T-helper 2 cell treated with Interferon-gamma antibody and Interleukin-4, amounts not matched to agents 5 μg/mL and 100 μg/mL, for 36 hours (primary cell): Measurements from ENCODE around the gene PRR15.
"Not testable (repeated sequence)": the region's sequence is repeated elsewhere in the genome, so short reads cannot be mapped to it uniquely, and the experiment has no call there.

Experiments used
- DNase-seq: peaks from one replicate; pipeline ENCODE4 v3.0.0; 2021; ENCODE audit warnings: low spot score
- H3K27ac Mint-ChIP-seq: one replicate; pipeline ENCODE4 v1.8.0; 2021; ENCODE audit warnings: mild to moderate bottlenecking, mixed read lengths
- H3K27me3 Mint-ChIP-seq: one replicate; pipeline ENCODE4 v1.8.0; 2021; ENCODE audit warnings: low read depth, mixed read lengths
- H3K36me3 Mint-ChIP-seq: one replicate; pipeline ENCODE4 v1.8.0; 2021; ENCODE audit warnings: low read depth, mixed read lengths
- H3K4me1 Mint-ChIP-seq: one replicate; pipeline ENCODE4 v1.8.0; 2021; ENCODE audit warnings: low read depth, mixed read lengths
- H3K4me3 Mint-ChIP-seq: one replicate; pipeline ENCODE4 v1.8.0; 2022; ENCODE audit warnings: mild to moderate bottlenecking, moderate library complexity, mixed read lengths
- H3K9me3 Mint-ChIP-seq: one replicate; pipeline ENCODE4 v1.8.0; 2021; ENCODE audit warnings: mixed read lengths

The PRR15 gene, protein sequence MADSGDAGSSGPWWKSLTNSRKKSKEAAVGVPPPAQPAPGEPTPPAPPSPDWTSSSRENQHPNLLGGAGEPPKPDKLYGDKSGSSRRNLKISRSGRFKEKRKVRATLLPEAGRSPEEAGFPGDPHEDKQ

DNA sequence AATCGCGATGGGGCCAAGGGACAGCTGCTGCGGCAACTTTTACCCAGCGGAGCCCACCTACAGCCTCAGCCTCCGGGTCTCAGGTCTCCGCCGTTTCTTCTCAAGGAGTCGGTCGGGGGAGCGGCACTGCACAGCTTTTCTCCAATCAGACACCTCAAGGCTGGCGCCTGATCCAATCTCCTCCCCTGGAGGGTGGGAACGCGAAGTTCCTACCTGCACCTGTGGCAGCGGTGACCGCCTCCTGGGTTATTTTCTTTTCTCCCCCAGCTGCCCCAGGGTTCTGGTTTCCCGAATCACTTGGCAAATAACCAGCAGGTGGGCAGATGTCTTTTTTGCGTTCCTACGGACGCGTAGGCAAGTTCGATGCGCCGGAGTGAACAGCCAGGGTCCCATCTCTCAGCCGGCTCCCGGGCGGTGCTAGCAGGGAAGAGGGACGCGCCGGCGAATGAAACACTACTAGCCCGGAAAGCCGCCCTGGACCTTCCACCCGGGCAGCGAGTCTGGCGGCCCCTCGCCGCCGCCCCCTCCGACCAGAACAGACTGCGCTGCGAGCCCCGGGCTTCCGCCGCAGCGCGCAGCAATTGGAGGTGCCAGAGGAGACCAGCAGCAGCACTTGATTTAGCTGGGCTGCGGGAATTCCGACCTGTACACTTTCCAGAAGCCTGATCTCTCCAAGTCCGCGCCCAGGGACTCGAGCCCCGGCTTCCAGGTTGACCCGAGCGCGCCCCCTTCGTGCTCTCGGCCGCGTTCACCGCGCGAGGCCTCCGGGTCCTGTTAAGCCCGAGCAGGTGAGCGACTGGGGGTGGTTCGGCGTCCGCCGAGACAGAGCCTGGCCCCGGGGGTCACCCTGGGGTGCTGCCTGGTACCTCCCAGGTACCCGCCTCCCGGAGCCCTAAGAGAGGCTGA, at the start of gene PRR15:
PRR15 (plus strand) TSS at position 246 of the 906 bp plus-strand sequence. CDS start 2,495 bp downstream, outside the sequence.
- Mint-ChIP-seq H3K27me3 (peaks cover 80% of the 10 kb centered on the region), H3K4me1 (peaks cover 14% of the 10 kb centered on the region), H3K36me3 (no peaks in the 10 kb centered on the region), H3K4me3 (peak within 1 kb of the TSS; percentile 77), H3K9me3 (no peaks in the 10 kb centered on the region), H3K27ac (peak within 1 kb of the TSS; percentile 13)
- no peak for DNase-seq

DNA sequence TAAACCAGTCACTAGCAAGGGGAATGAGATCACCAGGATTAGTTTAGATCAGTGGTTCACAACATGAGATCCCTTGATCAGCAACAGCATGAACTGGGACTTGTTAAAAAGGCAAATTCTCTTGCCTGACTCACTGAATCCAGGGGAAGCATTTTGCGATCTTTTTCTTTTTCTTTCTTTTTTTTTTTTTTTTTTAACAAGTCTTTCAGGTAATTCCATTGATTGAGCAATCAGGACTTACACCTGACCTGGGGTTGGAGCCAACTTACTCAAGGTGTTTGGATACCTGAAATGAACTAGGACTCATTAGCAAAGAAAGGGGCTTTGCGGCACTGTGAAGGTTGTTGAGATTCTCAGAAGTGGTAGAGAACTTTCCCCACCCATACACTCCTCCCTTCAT, 47.1 kb upstream of the PRR15 start:
- Mint-ChIP-seq H3K9me3 (no peaks in the 10 kb centered on the region), H3K36me3 (no peaks in the 10 kb centered on the region), H3K4me1 (no peaks in the 10 kb centered on the region), H3K27me3 (no peaks in the 10 kb centered on the region), H3K27ac (no peak overlapping the region), H3K4me3 (no peak overlapping the region)
- no peak for DNase-seq

DNA sequence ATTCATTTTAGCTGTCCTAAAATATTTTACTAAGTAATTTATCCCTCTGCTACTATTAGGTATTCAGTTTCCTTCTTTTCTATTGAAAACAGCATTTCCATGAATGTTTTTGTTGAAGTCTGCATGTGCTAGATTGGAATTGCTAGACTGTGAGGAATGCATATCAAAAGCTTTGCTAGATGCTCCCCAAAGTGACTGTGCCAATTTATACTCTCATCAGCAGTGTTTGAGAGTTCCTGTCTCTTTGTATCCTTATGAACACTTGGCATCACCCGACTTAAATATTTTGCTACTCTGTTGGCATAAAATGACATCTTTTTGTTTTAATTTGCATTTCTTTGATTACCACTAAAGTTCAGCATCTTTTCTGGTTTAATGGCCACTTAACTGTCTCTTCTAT, 45.0 kb upstream of the PRR15 start:
- no peaks in the 10 kb centered on the region for H3K36me3 Mint-ChIP-seq
- no peaks in the 10 kb centered on the region for H3K4me1 Mint-ChIP-seq
- H3K27ac Mint-ChIP-seq: no peak overlapping the region
- H3K9me3 Mint-ChIP-seq: no peaks in the 10 kb centered on the region
- no peak for DNase-seq
- H3K4me3 Mint-ChIP-seq: no peak overlapping the region
- peaks cover 2% of the 10 kb centered on the region for H3K27me3 Mint-ChIP-seq

DNA sequence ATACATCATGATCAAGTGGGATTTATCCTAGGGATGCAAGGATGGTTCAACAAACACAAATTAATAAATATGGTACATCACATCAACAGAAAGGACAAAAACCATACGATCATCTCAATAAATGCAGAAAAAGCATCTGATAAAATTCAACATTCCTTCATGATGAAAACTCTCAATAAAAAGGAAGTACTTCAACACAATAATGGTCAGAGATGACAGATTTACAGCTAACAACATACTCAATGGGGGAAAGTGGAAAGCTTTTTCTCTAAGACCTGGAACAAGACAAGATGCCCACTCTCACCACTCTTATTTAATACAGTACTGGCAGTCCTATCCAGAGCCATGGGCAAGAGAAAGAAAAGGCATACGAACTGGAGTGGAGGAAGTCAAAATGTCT, 39.9 kb upstream of the PRR15 start:
- H3K27me3 Mint-ChIP-seq: peaks cover 2% of the 10 kb centered on the region
- DNase-seq: no peak
- H3K4me3 Mint-ChIP-seq: no peak overlapping the region
- H3K27ac Mint-ChIP-seq: no peak overlapping the region
- H3K36me3 Mint-ChIP-seq: no peaks in the 10 kb centered on the region
- no peaks in the 10 kb centered on the region for H3K9me3 Mint-ChIP-seq
- H3K4me1 Mint-ChIP-seq: no peaks in the 10 kb centered on the region

DNA sequence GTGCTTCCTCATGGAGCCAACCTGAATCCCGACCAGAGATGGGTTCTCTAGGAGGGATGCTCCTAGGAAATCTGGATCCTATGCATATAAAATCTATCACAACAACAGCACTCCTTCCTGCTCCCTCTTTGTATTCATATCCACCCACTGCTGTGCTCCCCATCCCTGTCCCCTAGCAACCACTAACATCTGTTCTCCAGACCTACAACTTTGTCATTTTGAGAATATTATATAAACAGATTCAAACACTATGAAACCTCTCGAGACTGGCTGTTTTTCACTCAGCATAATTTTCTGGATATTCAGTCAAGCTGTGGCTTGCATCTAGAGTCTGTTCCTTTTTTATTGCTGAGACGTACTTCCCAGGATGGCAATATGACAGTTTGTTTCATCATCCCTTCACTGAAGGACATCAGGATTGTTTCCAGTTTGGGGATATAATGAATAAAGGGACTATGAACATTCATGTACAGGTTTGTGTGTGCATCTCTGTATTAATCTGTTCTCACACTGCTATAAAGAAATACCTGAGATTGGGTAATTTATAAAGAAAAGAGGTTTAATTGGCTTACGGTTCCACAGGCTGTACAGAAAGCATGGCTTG, 36.0 kb upstream of the PRR15 start:
- Mint-ChIP-seq H3K9me3 (no peaks in the 10 kb centered on the region), H3K4me1 (no peaks in the 10 kb centered on the region), H3K27ac (no peak overlapping the region), H3K36me3 (no peaks in the 10 kb centered on the region), H3K4me3 (no peak overlapping the region), H3K27me3 (peaks cover 2% of the 10 kb centered on the region)
- DNase-seq: no peak

DNA sequence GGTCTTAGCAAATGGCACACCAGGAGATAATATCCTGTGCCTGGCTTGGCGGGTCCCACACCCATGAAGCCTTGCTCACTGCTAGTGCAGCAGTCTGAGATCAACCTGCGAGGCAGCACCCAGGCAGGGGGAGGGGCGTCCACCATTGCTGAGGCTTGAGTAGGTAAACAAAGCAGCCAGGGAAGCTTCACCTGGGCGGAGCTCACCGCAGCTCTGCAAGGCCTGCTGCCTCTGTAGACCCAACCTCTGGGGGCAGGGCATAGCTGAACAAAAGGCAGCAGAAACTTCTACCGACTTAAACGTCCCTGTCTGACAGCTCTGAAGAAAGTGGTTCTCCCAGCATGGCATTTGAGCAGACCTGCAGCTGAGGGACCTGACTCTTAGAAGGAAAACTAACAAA, 35.1 kb upstream of the PRR15 start:
- not testable (repeated sequence) for H3K36me3 Mint-ChIP-seq, H3K4me1 Mint-ChIP-seq, H3K27me3 Mint-ChIP-seq, H3K9me3 Mint-ChIP-seq, H3K4me3 Mint-ChIP-seq, DNase-seq, H3K27ac Mint-ChIP-seq

DNA sequence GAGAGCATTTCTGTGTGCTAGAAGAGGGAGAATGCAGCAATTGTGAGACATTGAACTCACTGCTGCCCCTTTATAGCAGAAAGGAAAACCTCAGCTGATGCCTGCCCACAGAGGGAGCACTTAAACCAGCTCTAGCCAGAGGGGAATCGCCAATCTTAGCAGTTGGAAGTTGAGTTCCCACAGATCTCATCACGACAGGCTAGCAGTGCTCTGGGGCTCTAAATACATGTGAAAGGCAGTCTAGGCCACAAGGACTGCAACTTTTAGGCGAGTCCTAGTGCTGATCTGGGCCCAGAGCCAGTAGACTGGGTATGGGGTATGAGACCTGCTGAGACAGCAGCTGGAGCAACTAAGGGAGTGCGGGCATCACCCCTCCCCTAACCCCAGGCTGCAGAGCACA, 25.2 kb upstream of the PRR15 start:
- no peaks in the 10 kb centered on the region for H3K4me1 Mint-ChIP-seq
- H3K4me3 Mint-ChIP-seq: no peak overlapping the region
- DNase-seq: no peak
- no peaks in the 10 kb centered on the region for H3K27me3 Mint-ChIP-seq
- no peaks in the 10 kb centered on the region for H3K9me3 Mint-ChIP-seq
- H3K27ac Mint-ChIP-seq: no peak overlapping the region
- no peaks in the 10 kb centered on the region for H3K36me3 Mint-ChIP-seq

DNA sequence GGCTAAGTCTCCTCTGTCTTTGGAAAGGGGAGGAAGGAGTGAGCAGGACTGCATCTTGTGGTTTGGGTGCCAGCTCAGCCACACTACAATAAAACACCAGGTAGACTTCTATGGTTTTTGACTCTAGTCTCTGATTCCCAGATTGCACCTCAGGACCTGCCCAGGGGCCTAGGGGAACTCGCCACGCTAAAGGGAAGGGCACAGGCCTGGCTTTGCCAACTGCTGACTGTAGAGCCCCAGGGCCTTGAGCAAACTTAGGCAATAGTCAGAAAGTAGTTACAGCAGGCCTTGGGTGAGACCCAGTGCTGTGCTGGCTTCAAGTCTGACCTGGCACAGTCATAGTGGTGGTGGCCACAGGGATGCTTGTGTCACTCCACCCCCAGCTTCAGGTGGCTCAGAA, 24.2 kb upstream of the PRR15 start:
- DNase-seq: no peak
- Mint-ChIP-seq H3K36me3 (no peaks in the 10 kb centered on the region), H3K27me3 (peaks cover 2% of the 10 kb centered on the region), H3K27ac (no peak overlapping the region), H3K9me3 (no peaks in the 10 kb centered on the region), H3K4me1 (no peaks in the 10 kb centered on the region), H3K4me3 (no peak overlapping the region)

DNA sequence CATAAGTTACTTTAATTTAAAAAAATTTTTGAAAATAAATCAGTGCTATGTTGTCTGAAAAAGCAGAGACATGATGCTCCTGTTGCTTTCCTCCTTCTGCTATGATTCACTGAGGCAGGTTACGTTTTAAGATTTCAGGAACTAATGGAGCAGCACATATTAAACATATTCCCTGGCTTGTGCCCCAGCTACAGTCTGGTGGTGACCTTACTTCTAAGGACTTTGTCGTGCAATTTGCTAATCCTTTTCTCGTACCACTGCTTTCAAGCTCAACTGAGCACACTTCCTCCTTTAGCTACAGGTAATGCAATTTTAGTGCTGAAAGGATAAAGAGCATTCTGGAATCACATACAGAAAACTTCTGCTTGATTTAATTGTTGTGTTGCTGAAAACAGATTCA, 16.2 kb upstream of the PRR15 start:
- H3K27me3 Mint-ChIP-seq: peaks cover 2% of the 10 kb centered on the region
- H3K36me3 Mint-ChIP-seq: no peaks in the 10 kb centered on the region
- no peak overlapping the region for H3K4me3 Mint-ChIP-seq
- no peaks in the 10 kb centered on the region for H3K9me3 Mint-ChIP-seq
- H3K27ac Mint-ChIP-seq: no peak overlapping the region
- no peaks in the 10 kb centered on the region for H3K4me1 Mint-ChIP-seq
- DNase-seq: no peak

DNA sequence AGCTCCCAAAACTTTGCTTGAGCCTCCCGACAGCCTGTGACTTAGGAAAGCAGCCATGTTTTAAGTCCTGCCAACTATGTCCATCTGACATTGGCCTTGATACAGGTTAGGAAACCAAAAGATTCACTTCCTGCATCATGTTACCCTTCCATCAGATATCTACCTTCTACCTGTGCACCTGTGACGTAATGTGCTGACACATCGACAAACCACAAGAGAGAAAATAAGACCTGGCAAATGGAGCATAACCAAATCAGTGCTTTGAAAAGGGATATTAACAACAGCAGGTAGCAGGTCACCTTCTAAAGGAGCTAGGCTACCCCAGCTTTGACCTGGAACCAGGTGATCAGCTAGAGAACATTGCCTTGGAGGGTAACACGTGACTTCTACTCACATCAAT, 14.8 kb upstream of the PRR15 start:
- no peaks in the 10 kb centered on the region for H3K36me3 Mint-ChIP-seq
- H3K27me3 Mint-ChIP-seq: no peaks in the 10 kb centered on the region
- H3K4me3 Mint-ChIP-seq: no peak overlapping the region

DNA sequence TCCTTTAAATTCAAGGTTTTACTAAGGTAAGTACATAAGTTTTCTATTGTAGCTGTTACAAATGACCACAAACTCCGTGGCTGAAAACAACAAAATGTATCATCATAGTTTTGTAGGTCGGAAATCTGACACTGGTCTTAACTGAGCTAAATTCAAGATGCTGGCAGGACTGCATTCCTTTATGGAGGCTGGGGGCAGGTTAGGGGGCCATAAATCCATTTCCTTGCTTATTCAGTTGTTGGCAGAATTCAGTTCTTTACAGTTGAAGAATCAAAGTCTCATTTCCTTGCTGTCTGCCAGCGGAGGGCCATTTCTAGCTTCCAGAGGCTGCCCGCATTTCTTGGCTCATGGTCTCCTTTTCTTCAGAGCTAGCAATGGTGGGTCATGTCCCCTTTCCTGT, 11.2 kb upstream of the PRR15 start:
- Mint-ChIP-seq H3K9me3 (no peaks in the 10 kb centered on the region), H3K27ac (no peak overlapping the region), H3K4me1 (no peaks in the 10 kb centered on the region), H3K4me3 (no peak overlapping the region), H3K27me3 (no peaks in the 10 kb centered on the region), H3K36me3 (no peaks in the 10 kb centered on the region)
- no peak for DNase-seq

More for the DNA sequence above, 14.8 kb upstream of the PRR15 start:
- H3K27ac Mint-ChIP-seq: no peak overlapping the region
- no peaks in the 10 kb centered on the region for H3K9me3 Mint-ChIP-seq
- DNase-seq: no peak
- H3K4me1 Mint-ChIP-seq: no peaks in the 10 kb centered on the region

DNA sequence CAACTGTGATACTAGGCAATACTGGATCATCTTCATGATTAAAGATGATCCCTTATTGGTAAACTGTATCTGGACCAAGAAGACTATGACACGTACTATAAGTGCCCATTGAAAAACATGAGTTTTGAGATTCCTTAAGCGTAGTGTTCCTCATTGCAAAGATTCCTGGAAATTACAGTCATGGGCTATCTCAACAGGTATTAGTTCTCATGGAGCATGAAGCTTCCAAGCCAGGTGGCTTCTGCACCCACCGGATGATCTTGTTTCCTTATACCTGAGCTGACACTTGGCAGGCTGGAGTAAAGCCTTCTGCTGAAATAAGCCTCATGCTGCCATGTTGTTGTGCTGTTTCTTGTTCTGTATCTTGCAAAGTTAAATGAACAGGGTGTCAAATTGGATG, 8.6 kb upstream of the PRR15 start:
- DNase-seq: no peak
- Mint-ChIP-seq H3K4me3 (no peak overlapping the region), H3K9me3 (no peaks in the 10 kb centered on the region), H3K4me1 (no peaks in the 10 kb centered on the region), H3K27me3 (peaks cover 11% of the 10 kb centered on the region), H3K36me3 (no peaks in the 10 kb centered on the region), H3K27ac (no peak overlapping the region)

DNA sequence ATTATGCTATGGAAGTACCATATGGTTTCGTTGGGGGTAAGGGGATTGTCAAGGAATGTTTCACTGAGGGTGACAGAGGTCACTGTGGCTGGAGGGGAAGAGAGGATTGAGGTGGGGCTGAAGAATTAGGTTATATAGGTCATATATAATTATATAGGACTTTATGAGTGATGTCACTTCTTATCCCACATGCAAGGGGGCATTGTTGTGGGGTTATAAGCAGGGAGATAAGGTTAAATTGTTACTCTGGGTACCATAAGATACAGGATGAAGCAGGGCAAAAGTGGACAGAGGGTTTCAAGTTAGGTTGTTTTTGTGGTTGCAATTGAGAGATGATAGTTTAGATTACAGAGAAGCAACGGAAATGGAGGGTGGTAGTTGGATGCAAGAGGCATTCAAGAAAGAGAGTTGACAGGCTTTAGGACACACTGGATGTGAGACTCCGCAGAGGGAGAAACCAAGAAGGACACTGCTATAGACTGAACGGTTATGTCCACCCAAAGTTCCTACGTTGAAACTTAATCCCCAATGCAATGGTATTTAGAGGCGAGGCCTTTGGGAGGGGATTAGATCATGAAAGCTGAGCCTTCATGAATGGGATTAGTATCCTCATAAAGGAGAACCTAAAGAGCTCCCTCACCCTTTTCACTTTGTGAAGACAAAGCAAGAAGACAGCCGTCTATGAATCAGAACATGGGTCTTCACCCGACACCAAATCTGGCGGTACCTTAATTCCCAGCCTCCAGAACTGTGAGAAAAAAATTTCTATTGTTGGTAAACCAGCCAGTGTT, 7.0 kb upstream of the PRR15 start:
- Mint-ChIP-seq H3K4me1 (no peaks in the 10 kb centered on the region), H3K9me3 (no peaks in the 10 kb centered on the region), H3K27me3 (peaks cover 24% of the 10 kb centered on the region), H3K27ac (no peak overlapping the region), H3K4me3 (no peak overlapping the region), H3K36me3 (no peaks in the 10 kb centered on the region)
- DNase-seq: no peak

DNA sequence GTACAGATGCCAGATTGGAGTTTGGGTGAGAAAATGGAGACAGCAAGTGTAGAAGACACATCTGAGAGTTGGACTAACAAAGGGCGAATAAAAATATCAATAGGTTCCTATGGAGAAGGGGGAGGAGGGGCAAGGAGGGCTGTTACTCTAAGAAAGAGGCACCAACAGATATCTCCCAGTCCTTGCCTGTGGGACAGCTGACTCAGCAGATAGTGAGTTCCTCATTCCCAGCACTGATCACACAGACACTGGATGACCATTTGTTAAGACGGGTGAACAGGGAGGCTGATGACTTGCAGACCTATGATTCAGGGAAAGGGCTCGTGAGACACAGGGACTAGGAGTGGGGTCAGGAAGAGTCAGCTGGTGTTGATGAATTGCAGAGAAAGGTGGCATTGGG, 5.7 kb upstream of the PRR15 start:
- Mint-ChIP-seq H3K4me3 (no peak overlapping the region), H3K36me3 (no peaks in the 10 kb centered on the region), H3K9me3 (no peaks in the 10 kb centered on the region), H3K27ac (no peak overlapping the region), H3K27me3 (peaks cover 33% of the 10 kb centered on the region), H3K4me1 (no peaks in the 10 kb centered on the region)
- DNase-seq: no peak
